ENCODE data around the gene TTLL3.
"Not testable (repeated sequence)": the region's sequence is repeated elsewhere in the genome, so short reads cannot be mapped to it uniquely, and the experiment has no call there.

Gene TTLL3

DNA sequence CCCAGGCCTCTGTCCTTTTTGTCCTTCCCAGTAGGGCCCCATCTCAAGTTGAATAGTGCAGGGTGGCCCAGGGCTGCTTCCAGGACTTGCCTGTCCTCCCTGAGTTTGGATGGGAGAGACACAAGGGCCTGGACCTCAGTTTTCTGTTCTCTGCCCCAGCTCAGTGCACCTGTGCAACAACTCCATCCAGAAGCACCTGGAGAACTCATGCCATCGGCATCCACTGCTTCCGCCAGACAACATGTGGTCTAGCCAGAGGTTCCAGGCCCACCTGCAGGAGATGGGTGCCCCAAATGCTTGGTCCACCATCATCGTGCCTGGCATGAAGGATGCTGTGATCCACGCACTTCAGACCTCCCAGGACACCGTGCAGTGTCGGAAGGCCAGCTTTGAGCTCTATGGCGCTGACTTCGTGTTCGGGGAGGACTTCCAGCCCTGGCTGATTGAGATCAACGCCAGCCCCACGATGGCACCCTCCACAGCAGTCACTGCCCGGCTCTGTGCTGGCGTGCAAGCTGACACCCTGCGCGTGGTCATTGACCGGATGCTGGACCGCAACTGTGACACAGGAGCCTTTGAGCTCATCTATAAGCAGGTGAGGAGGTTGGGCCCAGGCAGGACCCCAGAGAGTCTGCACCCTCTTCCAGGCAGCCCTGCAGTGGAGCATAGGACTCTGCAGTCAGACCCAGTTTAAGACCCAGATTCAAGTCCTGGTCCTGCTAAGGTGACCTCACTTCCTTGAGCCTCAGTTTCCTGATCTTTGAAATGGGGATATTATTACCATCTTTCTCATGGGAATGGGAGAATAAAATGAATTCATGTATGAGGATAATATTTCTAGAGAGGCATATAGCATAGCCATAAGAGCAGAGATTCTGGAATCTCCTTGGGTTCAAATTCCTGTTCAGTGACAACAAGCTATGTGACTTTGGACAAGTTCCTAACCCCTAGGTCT lies 19.0 kb downstream of the TTLL3 start:
- no peak for DNase-seq (ENCODE audit: extremely low spot score, insufficient read length, low read depth)
- no peak for FAIRE-seq

DNA sequence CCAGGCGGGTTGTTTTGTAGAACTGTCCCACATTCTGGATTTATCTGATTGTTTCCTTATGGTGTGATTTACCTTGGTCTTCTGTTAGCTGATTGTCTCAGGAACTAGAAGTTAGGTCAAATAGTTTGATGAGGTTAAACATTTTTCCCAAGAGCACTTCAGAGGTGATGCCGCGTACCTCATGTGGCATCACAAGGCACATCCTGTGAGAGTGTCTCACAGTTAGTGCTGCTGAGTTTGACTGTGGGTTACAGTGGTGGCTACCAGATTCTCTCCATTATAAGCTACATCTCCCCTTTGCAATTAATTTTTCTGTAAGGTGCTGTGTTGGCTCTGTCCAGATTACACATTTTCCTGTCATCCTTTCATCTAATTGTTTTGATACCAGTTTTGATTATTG lies 21.2 kb downstream of the TTLL3 start:
- no peak for DNase-seq (ENCODE audit: extremely low spot score, insufficient read length, low read depth)
- no peak for FAIRE-seq

DNA sequence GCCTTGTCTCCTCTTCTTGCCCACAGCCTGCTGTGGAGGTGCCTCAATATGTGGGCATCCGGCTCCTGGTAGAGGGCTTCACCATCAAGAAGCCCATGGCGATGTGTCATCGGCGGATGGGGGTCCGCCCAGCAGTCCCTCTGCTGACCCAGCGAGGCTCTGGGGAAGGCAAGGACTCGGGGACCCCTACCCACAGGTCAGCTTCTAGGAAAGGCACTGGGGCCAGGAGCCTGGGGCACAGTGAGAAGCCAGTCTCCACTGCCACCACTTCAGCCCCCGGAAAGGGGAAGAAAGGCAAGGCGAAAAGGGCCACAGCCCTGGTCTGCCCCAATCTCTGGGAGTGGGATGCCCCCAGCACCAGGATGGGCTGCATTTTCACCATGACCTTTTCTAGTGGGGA lies 23.0 kb downstream of the TTLL3 start:
- DNase-seq (ENCODE audit: extremely low spot score, insufficient read length, low read depth), result no peak
- FAIRE-seq, result no peak

DNA sequence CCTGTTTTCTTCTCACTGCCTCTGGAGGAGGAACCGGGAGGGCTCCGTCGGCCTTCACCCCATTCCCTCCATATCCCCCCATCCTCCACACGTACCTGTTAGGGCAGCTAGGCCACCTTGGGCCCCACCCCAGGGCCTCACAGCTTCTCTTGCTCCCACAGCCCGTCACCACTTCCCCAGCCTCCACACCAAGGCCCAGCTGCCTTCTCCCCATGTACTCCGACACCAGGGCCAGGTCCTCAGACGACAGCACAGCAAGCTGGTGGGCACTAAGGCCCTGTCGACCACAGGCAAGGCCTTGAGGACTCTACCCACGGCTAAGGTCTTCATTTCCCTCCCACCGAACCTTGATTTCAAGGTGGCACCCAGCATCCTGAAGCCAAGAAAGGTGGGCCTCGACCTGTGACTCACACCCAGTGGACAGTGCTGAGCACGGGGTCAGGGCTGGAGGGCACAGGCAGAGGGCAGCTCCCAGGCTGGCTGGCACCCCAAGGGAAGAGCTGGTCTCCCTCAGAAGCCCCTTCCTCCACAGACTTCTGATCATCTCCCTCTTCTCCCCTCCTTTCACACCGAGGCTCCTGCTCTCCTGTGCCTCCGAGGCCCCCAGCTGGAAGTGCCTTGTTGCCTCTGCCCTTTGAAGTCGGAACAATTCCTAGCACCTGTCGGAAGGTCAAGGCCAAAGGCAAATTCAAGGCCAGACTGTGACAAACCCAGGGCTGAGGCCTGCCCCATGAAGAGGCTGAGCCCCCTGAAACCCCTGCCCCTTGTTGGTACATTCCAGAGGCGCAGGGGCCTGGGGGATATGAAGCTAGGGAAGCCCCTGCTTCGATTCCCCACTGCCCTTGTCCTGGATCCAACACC lies 24.7 kb downstream of the TTLL3 start:
- DNase-seq (ENCODE audit: extremely low spot score, insufficient read length, low read depth) (no peak), FAIRE-seq (no peak)

DNA sequence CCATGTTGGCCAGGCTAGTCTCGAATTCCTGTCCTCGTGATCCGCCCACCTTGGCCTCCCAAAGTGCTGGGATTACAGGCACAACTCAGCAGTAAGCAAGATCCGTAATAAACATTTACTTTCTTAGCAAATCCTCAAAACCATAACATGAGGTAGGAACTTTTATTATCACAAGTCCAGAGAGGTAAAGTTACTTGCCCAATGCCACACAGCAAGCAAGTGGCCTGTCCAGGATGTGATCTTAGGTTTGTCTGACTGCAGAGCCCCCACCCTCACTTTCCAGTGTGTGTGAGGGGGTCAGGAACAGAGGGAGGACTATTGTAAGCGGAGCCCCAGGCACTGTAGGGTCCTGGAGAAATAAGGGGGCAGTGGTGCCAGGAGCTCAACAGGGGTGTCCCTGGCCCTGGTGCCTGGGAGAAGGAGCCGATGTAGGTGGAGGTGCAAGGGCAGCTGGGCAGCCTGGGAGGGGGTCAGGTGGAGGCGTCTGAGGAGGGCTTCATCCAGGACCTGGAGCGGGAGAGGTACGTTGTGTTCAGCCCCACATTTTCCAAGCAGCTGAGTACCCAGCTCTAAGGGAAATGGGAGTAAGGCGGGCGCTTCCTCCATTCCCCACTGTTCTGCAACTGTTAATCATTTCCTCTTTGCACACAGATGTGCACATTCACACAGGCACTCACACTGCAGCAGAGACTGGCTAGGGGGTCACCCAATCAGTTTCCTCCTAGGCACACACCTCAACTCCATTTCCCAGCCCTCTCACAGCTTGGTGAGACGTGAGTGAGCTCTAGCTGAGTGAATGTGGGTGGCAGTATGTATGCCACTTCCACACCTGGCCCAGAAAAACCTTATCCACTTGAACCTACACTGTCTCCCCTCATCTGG lies 27.9 kb downstream of the TTLL3 start:
- FAIRE-seq, result no peak

DNA sequence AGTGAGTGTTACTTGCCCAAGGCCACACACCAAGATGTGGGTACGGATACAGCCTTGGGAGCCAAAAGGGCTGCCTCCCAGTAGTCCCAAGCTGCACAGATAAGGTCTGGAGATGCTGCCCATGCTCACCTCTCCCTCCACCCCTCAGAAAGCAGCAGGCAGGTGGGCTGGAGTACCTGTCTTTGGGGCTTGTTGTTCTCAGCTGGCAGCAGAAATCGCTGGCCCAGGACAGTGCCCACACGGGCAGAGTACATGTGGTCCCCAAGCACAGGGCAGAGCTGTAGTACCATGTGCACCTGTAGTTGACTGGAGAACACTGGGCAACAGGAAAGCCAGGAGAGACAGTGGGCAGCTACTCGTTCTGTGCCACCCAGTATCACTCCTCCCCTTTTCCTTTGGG lies 28.8 kb downstream of the TTLL3 start:
- no peak for FAIRE-seq
- no peak for DNase-seq (ENCODE audit: extremely low spot score, insufficient read length, low read depth)

More for the DNA sequence above, 27.9 kb downstream of the TTLL3 start:
- no peak for DNase-seq (ENCODE audit: extremely low spot score, insufficient read length, low read depth)

DNA sequence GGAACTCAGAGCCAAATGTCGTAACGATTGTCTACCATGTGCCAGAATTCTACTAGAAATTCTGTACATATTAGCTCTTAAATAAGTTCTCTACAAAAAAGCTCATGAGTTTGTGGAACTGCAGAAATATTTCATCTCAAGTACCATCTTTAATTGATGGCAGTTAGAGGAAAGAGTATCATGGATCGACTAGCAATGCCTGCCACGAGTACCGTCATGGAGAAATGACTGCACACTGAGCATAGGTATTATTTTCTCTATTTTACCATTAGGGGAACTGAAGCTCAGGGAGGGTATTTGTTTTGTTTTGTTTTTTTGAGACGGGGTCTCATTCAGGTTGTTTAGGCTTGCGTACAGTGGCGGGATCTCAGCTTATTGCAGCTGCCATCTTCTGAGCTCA lies 31.0 kb downstream of the TTLL3 start:
- DNase-seq (ENCODE audit: extremely low spot score, insufficient read length, low read depth) (no peak), FAIRE-seq (no peak)

DNA sequence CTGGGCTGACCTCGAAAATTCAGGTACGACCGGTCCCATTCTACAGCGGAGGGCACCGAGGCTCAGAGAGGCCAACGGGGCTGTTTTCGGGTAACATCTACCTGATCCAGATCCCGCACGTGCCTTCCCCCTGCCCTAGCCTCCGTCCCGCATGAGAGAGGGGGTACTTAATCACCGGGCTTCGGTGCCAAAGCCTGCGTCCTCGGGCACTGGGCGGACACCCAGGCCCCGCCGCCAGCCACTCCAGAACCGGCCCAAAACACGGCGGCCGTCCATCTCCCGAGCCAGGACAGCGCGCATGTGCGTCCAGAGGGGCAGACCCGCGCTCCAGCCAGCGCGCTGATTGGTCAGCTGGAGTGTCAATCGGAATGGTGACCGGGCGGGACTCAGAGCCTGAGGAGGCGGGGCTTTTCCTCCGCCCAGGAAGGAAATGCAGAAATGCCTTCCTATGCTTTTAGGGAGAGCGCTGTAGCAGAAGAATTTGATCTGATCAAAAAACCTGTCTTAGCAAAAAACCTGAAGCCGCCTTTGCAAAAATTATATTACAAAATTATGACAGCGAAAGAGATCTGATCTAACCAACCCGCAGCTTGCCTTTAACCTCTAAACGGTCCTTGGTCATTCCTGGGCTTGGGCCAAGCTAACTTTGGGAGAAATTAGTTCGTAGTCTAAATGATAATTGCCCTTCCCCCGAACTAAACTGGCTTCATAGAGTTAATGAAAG lies 33.8 kb downstream of the TTLL3 start, which contains the start of gene RPUSD3:
Gene RPUSD3, minus strand, starts transcription at position 294 of the 724 bp plus-strand sequence. Its CDS starts 18 bp downstream, at position 276.
- peak; percentile 99 for DNase-seq (ENCODE audit: extremely low spot score, insufficient read length, low read depth)

DNA sequence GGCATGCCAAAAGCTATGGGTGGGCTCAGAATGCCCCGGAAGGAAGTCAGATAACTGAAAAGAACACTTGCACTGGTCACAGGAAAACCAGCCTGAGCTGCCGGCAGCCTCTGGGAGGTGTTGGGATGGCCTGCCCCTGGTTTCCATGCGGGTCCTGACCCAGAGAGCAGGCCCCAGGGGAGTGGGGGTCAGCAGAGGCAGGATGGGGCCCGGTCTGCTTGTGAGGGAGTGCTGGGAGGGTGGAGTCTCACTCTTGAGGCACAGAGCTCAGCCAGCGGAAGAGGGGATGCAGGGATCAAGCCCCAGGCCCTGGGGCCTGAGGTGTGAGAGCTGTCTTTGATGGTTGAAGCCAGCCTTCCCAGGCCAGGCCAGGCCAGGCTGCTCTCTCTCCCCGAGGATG lies 36.2 kb downstream of the TTLL3 start:
- FAIRE-seq, result no peak
- no peak for DNase-seq (ENCODE audit: extremely low spot score, insufficient read length, low read depth)

More for the DNA sequence above, 33.8 kb downstream of the TTLL3 start, which contains the start of gene RPUSD3:
- peak; percentile 82 for FAIRE-seq

DNA sequence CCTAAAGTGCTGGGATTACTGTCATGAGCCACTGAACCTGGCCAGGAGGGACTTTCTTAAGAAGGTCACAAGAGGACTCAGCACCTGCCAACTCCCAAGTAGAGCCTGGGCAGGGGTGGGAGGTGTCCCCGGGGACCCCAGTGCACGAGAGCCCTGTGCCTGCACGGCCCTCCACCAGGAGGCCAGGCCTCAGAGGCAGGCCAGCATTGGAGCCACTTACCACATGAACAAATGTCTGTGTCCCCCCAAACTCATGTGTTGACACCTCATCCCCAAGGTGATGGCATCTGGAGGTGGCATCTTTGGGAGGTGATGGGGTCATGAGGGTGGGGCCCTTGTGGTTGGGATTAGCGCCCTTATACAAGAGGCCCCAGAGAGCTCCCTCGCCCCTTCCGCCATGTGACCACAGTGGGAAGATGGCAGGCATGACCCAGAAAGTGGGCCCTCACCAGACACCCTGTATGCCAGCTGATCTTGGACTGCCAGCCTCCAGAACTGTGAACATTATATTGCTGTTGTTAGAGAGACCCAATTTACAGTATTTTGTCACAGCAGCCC lies 36.9 kb downstream of the TTLL3 start:
- FAIRE-seq (no peak), DNase-seq (ENCODE audit: extremely low spot score, insufficient read length, low read depth) (no peak)

DNA sequence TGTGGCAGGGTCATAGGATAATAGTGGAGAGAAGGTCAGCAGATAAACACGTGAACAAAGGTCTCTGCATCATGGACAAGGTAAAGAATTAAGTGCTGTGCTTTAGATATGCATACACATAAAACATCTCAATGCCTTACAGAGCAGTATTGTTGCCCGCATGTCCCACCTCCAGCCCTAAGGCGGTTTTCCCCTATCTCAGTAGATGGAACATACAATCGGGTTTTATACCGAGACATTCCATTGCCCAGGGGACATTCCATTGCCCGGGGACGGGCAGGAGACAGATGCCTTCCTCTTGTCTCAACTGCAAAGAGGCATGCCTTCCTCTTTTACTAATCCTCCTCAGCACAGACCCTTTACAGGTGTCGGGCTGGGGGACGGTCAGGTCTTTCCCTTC lies 37.8 kb downstream of the TTLL3 start:
- not testable (repeated sequence) for DNase-seq (ENCODE audit: extremely low spot score, insufficient read length, low read depth); FAIRE-seq

DNA sequence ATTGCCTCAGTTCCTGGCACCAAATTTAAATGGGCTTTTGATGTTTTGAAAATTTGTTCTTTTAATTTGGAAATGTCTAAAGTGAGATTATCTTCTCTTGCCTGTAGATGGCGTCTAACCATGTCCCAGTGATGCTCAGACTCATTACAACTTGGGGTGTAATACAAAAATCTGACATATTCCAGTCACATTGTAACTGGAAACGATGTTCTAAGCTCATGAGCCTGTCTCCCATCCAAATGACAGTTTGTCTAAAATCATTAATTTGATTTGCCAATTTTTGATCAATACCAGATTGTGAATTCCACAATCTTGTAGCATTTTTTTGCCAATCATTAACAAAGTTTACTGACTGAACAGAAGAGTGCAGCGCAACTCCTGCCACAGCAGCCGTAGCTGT lies 38.8 kb downstream of the TTLL3 start:
- not testable (repeated sequence) for DNase-seq (ENCODE audit: extremely low spot score, insufficient read length, low read depth); FAIRE-seq

DNA sequence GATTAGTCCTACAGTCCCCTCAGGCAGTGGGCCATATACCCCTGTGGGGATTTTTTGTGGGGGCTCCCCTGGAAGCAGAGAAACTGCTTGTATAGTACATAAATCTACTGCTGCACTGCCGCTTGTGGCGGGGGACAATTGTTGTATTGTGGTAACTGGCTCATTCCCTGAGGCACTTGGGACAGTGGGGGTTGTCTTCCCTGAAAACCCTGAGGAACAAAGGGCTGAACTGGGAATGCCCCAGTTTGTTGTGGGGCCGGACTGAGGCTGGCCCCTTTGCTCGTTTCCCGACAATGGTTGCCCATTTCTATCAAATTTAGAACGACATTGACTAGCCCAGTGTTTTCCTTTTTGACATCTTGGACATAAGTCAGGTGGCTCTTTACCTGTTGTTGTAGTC lies 41.3 kb downstream of the TTLL3 start:
- not testable (repeated sequence) for FAIRE-seq; DNase-seq (ENCODE audit: extremely low spot score, insufficient read length, low read depth)

DNA sequence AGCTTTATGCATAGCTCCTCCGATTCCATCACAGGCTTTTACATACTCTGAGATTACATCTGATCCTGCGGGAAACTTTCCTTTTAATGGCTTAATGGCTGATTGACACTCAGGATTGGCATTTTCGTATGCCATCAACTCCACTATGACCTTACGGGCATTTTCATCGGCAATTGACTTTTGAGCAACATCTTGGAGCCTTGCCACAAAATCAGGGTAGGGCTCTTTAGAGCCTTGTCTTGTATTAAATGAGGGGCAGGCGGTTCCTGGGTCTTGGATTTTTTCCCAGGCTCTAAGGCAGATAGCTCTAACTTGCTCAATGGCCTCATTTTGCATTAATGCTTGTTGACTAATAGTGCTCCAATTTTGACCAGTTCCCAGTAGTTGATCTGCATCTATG lies 41.9 kb downstream of the TTLL3 start:
- not testable (repeated sequence) for DNase-seq (ENCODE audit: extremely low spot score, insufficient read length, low read depth); FAIRE-seq

DNA sequence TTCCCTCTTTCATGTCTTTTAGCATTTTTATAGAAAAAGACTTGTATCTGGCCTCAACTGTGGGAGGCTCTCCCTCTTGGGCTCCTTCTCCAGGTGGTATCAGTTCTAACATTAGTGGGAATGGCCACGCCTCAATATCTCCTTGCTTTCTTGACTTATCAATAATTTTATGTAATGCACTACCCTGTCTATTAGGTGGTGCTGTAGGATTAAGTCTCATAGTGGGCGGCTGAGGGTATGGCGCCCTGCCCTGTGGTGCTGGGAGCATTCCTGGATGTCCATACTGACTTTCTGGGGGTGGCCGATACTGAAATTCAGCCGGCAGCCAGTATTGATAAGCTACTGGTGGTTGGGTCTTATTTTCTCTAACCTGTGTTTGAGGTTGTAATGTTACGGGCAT lies 42.5 kb downstream of the TTLL3 start:
- FAIRE-seq (no peak), DNase-seq (ENCODE audit: extremely low spot score, insufficient read length, low read depth) (no peak)

DNA sequence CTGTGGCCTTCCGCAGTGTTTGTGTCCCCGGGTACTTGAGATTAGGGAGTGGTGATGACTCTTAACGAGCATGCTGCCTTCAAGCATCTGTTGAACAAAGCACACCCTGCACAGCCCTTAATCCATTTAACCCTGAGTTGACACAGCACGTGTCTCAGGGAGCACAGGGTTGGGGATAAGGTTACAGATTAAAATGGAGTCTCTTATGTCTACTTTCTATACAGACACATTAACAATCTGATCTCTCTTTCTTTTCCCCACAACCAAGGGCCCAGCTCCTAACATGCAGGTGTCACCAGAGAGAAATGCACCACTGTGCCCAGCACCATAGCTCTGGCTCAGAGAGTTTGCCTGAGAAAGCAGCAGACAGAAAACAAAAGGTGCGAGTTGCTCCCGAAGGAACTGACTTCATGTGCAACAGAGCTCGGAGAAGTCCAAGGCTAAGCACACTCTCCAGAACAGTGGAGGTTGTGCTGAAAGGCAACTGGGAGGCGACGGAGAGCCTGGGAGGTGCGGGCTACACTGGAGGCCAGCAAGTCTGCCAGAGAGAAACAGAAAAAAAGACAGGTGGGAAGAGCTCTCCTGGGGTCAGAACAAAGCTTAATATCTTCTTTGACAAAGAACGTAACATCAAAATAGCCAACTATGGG lies 44.4 kb downstream of the TTLL3 start:
- not testable (repeated sequence) for FAIRE-seq; DNase-seq (ENCODE audit: extremely low spot score, insufficient read length, low read depth)

DNA sequence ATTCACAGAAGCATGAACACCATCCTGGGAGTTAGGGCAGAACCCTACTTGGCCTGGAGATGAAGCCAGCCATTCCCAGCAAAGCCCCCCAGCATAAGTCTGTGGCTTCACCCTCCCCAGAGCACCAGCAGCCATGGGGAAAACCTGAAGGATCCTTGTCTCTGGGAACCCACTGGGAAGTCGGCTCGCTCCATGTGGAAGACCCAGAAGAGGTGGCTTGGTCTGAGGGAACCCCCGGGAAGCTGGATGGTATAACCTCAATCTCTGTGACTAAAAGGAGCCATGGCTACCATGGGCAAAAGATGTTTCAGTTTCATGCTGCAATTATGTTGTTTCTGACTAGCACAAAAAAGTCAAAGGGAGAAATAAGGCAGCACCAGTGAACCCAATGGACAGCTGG lies 45.5 kb downstream of the TTLL3 start:
- FAIRE-seq, result no peak
- no peak for DNase-seq (ENCODE audit: extremely low spot score, insufficient read length, low read depth)

DNA sequence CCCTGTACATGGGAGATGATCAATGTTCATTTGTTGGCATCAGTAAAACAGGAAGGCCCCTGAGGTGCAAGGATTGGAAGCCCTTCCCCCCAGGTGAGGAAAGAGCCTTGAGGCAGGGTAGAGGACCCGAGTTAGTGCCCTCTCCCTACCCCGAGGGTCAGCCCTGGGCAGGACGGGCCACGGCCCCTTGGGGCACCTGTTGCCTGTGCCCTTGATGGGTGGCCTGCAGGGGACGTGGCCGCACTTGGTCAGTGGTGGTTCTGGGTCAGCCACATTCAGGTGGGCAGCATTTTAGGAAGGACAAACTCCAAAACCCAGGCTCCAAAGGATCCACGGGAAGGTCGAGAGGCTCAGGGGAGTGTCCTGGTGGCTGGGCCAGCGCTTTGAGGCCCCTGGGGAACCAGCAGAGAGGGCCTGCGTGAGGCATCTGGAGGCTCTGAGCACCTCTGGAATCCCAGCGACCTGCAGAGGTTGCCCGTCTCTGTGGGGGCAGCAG lies 49.5 kb downstream of the TTLL3 start:
- FAIRE-seq (no peak), DNase-seq (ENCODE audit: extremely low spot score, insufficient read length, low read depth) (no peak)

Data from GM18507 (cell line).